NB4 (cell line): ENCODE results near the gene EEPD1.

Experiments
- DNase-seq: peaks from one replicate; pipeline ENCODE4 v3.0.0; 2010; ENCODE audit warnings: low read depth
- H3K4me3 ChIP-seq: one replicate; pipeline ENCODE4 v1.5.1; 2011; ENCODE audit warnings: mild to moderate bottlenecking, low read depth, low read length, moderate library complexity
- MYC ChIP-seq: IDR thresholded peaks from 2 replicates; pipeline ENCODE4 v1.6.1; 2011; ENCODE audit warnings: low read depth, low read length
- POLR2A ChIP-seq: IDR thresholded peaks from 2 replicates; pipeline ENCODE4 v1.6.1; 2011; ENCODE audit warnings: mild to moderate bottlenecking; ENCODE audit not compliant: insufficient read length; ENCODE audit errors: extremely low read depth
- TF ChIP-seq, protein P1 (sequence below): IDR thresholded peaks from one replicate; pipeline ENCODE4 v1.5.1; 2012; ENCODE audit warnings: low read depth, low read length
- TF ChIP-seq, protein P2 (sequence below): IDR thresholded peaks from 2 replicates; pipeline ENCODE4 v1.6.1; 2011; ENCODE audit warnings: low read depth, low read length

Gene EEPD1

GRCh38 chr7:36203071-36203790 is 50.2 kb downstream of the EEPD1 start:
- no peak overlapping the region for H3K4me3 ChIP-seq
- peak; percentile 30 for DNase-seq
- TF ChIP-seq POLR2A, result no peak
- TF ChIP-seq, protein P1, sequence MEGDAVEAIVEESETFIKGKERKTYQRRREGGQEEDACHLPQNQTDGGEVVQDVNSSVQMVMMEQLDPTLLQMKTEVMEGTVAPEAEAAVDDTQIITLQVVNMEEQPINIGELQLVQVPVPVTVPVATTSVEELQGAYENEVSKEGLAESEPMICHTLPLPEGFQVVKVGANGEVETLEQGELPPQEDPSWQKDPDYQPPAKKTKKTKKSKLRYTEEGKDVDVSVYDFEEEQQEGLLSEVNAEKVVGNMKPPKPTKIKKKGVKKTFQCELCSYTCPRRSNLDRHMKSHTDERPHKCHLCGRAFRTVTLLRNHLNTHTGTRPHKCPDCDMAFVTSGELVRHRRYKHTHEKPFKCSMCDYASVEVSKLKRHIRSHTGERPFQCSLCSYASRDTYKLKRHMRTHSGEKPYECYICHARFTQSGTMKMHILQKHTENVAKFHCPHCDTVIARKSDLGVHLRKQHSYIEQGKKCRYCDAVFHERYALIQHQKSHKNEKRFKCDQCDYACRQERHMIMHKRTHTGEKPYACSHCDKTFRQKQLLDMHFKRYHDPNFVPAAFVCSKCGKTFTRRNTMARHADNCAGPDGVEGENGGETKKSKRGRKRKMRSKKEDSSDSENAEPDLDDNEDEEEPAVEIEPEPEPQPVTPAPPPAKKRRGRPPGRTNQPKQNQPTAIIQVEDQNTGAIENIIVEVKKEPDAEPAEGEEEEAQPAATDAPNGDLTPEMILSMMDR, result no peak
- TF ChIP-seq, protein P2, sequence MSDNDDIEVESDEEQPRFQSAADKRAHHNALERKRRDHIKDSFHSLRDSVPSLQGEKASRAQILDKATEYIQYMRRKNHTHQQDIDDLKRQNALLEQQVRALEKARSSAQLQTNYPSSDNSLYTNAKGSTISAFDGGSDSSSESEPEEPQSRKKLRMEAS, result no peak
- TF ChIP-seq MYC, result no peak

DNA sequence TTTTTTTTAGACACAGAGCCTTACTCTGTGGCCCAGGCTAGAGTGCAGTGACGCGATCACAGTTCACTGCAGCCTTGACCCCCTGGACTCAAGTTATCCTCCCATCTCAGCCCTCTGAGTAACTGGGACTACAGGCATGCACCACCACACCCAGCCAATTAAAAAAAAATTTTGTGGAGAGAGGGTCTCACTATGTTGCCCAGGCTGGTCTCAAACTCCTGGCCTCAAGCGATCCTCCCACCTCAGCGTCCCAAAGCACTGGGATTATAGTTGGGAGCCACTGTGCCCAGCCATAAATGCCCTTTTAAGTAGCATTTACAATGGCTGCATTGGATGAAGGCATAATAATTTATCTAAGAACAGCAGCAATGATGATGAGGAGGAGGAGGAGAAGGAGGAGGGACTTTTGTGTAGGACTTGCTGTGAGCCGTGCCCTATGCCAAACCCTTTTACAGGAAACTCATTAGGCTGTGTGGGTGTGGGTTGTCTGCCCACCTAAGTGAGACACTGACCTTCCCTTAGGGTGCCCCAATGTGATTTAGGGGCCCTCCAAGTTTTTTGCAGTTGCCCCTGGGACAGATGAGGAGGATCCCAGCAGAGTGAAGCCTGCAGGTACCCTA is 51.1 kb downstream of the EEPD1 start:
- no peak overlapping the region for H3K4me3 ChIP-seq
- DNase-seq, result no peak
- TF ChIP-seq POLR2A, result no peak
- TF ChIP-seq, protein P1, result no peak
- no peak for TF ChIP-seq MYC
- TF ChIP-seq, protein P2, result no peak

DNA sequence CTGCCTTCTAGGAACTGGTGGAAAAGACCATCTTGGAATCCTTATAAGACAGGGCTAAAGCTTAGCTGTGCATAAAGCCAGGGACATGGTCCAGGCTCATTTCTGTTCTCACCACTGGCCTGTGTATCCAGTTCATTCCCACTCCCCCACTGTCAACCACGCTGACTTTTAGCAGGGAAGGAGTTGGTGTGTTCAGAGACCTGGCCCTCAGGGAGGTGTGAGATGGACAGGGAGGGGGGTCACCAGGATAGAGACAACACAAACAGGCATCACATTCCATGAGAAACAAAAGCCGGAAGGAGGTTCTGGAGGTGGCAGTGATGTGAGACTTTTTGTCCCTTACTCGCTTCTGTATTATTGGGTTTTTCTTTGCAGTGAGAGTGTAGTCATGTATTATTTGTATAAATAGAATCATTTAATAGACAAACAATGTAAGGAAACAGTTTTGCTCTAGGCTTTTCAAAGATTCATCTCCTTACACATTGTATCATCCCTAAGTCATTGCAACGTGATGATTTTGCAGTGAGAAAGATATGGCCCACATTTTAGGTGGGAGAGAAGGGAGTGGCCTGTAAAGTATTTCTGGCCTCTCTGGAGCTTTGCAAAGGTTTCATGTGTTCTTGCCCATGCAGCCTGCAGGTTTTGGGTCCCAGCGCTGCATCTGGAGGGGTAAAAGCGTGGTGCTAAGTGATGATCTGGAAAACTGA is 52.0 kb downstream of the EEPD1 start:
- no peak overlapping the region for H3K4me3 ChIP-seq
- no peak for TF ChIP-seq POLR2A
- TF ChIP-seq, protein P1, result no peak
- TF ChIP-seq MYC, result no peak
- TF ChIP-seq, protein P2, result no peak
- DNase-seq, result no peak

DNA sequence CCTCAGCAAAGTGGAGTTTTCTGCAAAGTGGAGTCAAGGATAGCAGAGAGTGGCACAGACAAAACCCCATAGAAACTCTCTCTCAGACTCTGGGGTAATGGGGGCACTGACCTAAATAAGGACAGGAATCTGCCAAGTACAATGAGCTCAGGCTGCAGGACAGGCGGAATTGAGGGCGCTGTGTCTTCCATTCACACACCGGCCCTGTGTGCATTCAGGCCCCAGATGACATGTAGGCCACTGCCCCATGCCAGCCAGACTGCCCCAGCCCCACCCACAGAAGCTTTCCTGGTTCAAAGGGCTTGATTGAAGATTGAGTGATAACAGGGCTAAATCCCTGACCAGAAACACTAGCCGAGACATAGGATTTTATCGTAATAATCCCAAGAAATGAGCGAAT is 52.7 kb downstream of the EEPD1 start:
- DNase-seq, result no peak
- TF ChIP-seq, protein P1, result no peak
- TF ChIP-seq POLR2A, result no peak
- TF ChIP-seq MYC, result no peak
- TF ChIP-seq, protein P2, result no peak
- no peak overlapping the region for H3K4me3 ChIP-seq

- TF ChIP-seq POLR2A (no peak), MYC (no peak)
- TF ChIP-seq, protein P1, result no peak
- TF ChIP-seq, protein P2, result no peak
- DNase-seq, result peak; percentile 41
These were observed 54.6 kb downstream of the EEPD1 start for GRCh38 chr7:36207451-36208291.

More at GRCh38 chr7:36207451-36208291, 54.6 kb downstream of the EEPD1 start:
- H3K4me3 ChIP-seq, result no peak overlapping the region
